NCI-H2227 (cell line): ENCODE results near the gene SLC6A7.
A peak's percentile ranks its signal among the peaks of the same experiment; 100 is the strongest.
"Not testable (repeated sequence)": the region's sequence is repeated elsewhere in the genome, so short reads cannot be mapped to it uniquely, and the experiment has no call there.

Source experiments
- DNase-seq: peaks from one replicate; lab custom pipeline; 2025; ENCODE audit not compliant: unreplicated experiment; lab: John Stamatoyannopoulos, UW

The SLC6A7 gene

GRCh38 chr5:150239794-150240122, 49.9 kb downstream of the SLC6A7 start:
- no peak for DNase-seq

GRCh38 chr5:150241298-150242160, 51.7 kb downstream of the SLC6A7 start:
- no peak for DNase-seq

- DNase-seq, result no peak
Measured at GRCh38 chr5:150242251-150242894, 52.5 kb downstream of the SLC6A7 start.

GRCh38 chr5:150243590-150243989, 53.7 kb downstream of the SLC6A7 start:
- no peak for DNase-seq

GRCh38 chr5:150244209-150244608, 54.3 kb downstream of the SLC6A7 start:
- no peak for DNase-seq

- DNase-seq, result no peak
Measured at GRCh38 chr5:150245111-150245789, 55.4 kb downstream of the SLC6A7 start.

GRCh38 chr5:150245808-150246207, 55.9 kb downstream of the SLC6A7 start:
- no peak for DNase-seq

GRCh38 chr5:150246429-150246828, 56.6 kb downstream of the SLC6A7 start:
- DNase-seq, result no peak

- no peak for DNase-seq
Measured at GRCh38 chr5:150246835-150247234, 57.0 kb downstream of the SLC6A7 start.

GRCh38 chr5:150247726-150248125, 57.9 kb downstream of the SLC6A7 start:
- DNase-seq, result no peak

GRCh38 chr5:150248493-150248892, 58.6 kb downstream of the SLC6A7 start:
- DNase-seq, result not testable (repeated sequence)

- no peak for DNase-seq
Measured at GRCh38 chr5:150248946-150249345, 59.1 kb downstream of the SLC6A7 start.

- no peak for DNase-seq
Measured at GRCh38 chr5:150249744-150250143, 59.9 kb downstream of the SLC6A7 start.

- no peak for DNase-seq
Measured at GRCh38 chr5:150251504-150251903, 61.6 kb downstream of the SLC6A7 start.

- no peak for DNase-seq
Measured at GRCh38 chr5:150252489-150252888, 62.6 kb downstream of the SLC6A7 start.

GRCh38 chr5:150253416-150254208, 63.8 kb downstream of the SLC6A7 start:
- no peak for DNase-seq

GRCh38 chr5:150254363-150254762, 64.5 kb downstream of the SLC6A7 start:
- no peak for DNase-seq

GRCh38 chr5:150254774-150255173, 64.9 kb downstream of the SLC6A7 start:
- DNase-seq, result no peak

GRCh38 chr5:150255659-150256409, 66.0 kb downstream of the SLC6A7 start:
- DNase-seq, result peak; percentile 73

- DNase-seq, result peak; percentile 38
Measured at GRCh38 chr5:150256410-150257064, 66.7 kb downstream of the SLC6A7 start.
